BJ (cell line): ENCODE measurements around the gene EGR2. TPM values are rescaled to one million over a fixed set of nuclear protein-coding genes. Genes with fewer than 3 reads are reported as not detected.

Source experiments
- CTCF ChIA-PET: fragments of 350-600 bp; formaldehyde crosslinking; extraction: SDS; loops from one replicate; lab custom pipeline; 2021; ENCODE audit warnings: antibody characterized with exemption, inconsistent platforms; lab: Yijun Ruan, JAX
- POLR2A ChIA-PET: fragments of 300-600 bp; sonication (Branson Sonifier 250); formaldehyde crosslinking; extraction: SDS; loops from one replicate; lab custom pipeline; 2021; ENCODE audit warnings: antibody characterized with exemption; lab: Charles Lee
- DNase-seq: peaks from one replicate; pipeline ENCODE4 v3.0.0-alpha.2; 2011; ENCODE audit warnings: low read depth
- H3K27me3 ChIP-seq: 2 replicates; pipeline ENCODE4 v1.6.0; 2011; ENCODE audit warnings: low read length; ENCODE audit not compliant: control insufficient read depth, insufficient read depth
- H3K36me3 ChIP-seq: 2 replicates; pipeline ENCODE4 v1.5.1; 2011; ENCODE audit warnings: low read length; ENCODE audit not compliant: control insufficient read depth, insufficient read depth
- H3K4me3 ChIP-seq: 2 replicates; pipeline ENCODE4 v1.5.1; 2011; ENCODE audit warnings: low read depth, mild to moderate bottlenecking, control low read depth, low read length
- CTCF ChIP-seq: IDR thresholded peaks from 2 replicates; pipeline ENCODE4 v1.5.1; 2011; ENCODE audit warnings: low read depth, mild to moderate bottlenecking, control low read depth, inconsistent platforms, low read length, moderate library complexity; ENCODE audit not compliant: insufficient read depth
- polyA minus RNA-seq: library from RNA; depleted of rRNA, polyadenylated mRNA; stranded (reverse); fragments of >200 nt; gene quantifications from 2 replicates; pipeline ENCODE4 v1.2.3, GENCODE V29; 2011; rRNA and poly(A)+ RNA removed
- polyA plus RNA-seq: library from polyadenylated mRNA; depleted of rRNA; stranded (reverse); fragments of >200 nt; gene quantifications from 2 replicates; pipeline ENCODE4 v1.2.3, GENCODE V29; 2011; rRNA removed

Gene EGR2
- polyA plus RNA-seq (1.1 and 1.9 TPM in 2 replicates), polyA minus RNA-seq (1.1 and 1.2 TPM in 2 replicates)

DNA sequence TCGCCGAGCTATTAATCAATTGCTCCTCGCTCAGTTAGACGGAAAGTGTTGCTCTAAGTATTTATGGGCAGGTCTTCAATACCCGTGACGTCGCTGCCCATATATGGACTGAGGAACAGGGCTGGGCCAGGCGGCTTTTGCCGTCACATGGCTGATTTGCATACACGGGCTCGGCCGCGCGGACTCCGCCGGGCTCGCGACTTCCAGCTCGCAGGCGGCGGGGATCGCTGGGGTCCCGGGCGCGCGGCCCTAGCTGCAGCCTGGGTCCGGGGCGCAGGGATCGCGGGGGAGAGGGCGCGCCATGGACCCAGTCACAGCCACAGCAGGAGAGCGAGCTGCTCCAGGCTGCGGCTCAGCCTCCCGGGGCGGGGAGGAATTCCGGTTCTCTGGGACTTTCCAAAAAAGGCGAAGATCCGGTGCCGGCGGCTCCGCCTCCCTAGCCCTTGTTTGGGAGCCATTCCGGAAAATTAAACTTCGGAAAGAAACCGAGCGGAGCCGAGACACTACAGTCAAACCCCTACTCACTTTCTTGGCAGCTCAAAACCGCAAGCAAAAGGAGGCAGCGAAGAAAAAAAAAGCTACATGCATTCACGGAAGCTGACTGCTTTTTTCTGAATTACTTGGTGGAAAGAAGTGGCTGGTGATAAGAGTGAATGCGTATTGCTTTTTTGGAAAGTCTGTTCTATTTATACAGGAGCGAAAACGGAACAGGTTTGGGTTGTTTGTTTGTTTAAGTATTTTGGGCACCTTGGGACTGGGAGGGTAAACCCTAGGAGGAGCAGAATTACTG, at the start of gene EGR2:
Gene EGR2 (minus strand): TSS at position 36 of the 790 bp plus-strand sequence. CDS start 337 bp downstream, outside the sequence.
- CTCF ChIA-PET, result interaction anchor here (0.7 to 6.5 kb wide), 17 partner anchors 9 to 383 kb away, joined by 3 to 65 read pairs (median 5); no protein-coding TSS in a partner anchor
- H3K4me3 ChIP-seq, result peak within 1 kb of the TSS; percentile 59
- DNase-seq, result peak; percentile 66
- H3K36me3 ChIP-seq, result no peaks in the 10 kb centered on the region
- H3K27me3 ChIP-seq, result peaks cover 20% of the 10 kb centered on the region
- POLR2A ChIA-PET, result interaction anchor here (0.9 kb wide), 1 partner anchor 78 kb away, joined by 3 read pairs; no protein-coding TSS in a partner anchor
- TF ChIP-seq CTCF, result no peak

DNA sequence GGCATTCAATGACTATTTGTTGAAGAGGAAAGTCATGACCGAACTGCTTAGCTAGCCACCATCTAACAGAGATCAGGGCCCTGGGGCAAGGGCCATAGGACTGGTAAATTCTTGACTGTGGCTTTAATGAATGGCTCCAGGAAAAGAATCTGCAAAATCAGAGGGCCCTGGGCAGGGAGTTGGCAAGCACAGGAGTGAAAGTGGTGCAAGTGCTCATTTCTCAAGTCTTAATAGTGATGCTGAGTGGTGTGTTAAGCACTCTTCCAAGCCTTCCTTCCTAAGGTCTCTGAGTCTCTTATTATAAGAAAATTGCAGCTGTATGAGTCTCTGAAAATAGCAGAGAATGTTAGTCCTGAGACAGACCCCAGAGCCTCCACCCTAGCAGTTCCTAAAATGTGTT, 46.3 kb upstream of the EGR2 start:
- H3K4me3 ChIP-seq, result no peak overlapping the region
- TF ChIP-seq CTCF, result no peak
- no peaks in the 10 kb centered on the region; the same call in 1 of the 2 replicates for H3K27me3 ChIP-seq
- DNase-seq, result no peak
- H3K36me3 ChIP-seq, result no peaks in the 10 kb centered on the region
- POLR2A ChIA-PET, result no interaction called here
- CTCF ChIA-PET, result no interaction called here

DNA sequence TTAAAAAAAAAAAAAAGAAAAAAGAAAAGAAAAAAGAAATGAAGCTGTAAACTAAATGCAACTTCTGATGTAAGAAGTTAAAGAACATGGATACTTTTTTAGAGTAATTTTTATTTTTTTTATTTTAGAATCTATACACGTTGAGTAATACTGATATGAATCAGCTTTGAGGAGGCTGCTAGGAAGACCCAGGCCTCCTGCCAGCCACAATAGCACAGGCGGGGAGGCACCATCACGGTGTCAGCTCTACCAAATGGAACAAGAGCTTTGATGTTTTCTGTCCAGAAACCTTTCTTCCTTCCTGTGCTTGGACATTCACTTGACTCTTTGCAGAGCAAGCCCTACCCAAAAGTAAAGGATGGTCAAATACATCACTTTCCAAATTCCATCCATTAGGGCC, 45.3 kb upstream of the EGR2 start:
- ChIA-PET POLR2A (no interaction called here), CTCF (no interaction called here)
- H3K4me3 ChIP-seq, result no peak overlapping the region
- no peaks in the 10 kb centered on the region for H3K36me3 ChIP-seq
- no peaks in the 10 kb centered on the region; the same call in 1 of the 2 replicates for H3K27me3 ChIP-seq
- DNase-seq, result no peak
- TF ChIP-seq CTCF, result no peak

DNA sequence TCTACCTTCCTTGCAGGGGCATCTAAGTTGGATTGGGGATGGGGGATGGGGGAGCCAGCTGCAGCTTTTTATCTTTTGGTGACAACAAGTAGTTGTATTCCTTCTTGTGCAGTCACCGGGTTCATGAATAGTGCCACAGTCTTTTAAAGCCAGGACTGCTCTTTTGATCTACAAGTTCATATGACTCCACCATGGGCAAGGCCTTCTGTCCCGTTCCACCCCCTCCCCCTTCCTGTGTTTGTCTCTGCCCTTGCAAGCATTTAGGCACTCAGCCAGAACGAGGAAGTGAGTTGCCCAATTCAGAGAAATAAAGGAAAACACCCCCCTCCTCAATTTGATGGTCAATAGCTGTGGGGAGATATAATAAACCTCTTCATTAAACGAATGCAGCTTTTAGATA, 44.8 kb upstream of the EGR2 start:
- Histone ChIP-seq H3K36me3 (no peaks in the 10 kb centered on the region), H3K27me3 (no peaks in the 10 kb centered on the region; the same call in none of the 2 replicates), H3K4me3 (no peak overlapping the region)
- POLR2A ChIA-PET, result no interaction called here
- no peak for TF ChIP-seq CTCF
- no peak for DNase-seq
- CTCF ChIA-PET, result no interaction called here

DNA sequence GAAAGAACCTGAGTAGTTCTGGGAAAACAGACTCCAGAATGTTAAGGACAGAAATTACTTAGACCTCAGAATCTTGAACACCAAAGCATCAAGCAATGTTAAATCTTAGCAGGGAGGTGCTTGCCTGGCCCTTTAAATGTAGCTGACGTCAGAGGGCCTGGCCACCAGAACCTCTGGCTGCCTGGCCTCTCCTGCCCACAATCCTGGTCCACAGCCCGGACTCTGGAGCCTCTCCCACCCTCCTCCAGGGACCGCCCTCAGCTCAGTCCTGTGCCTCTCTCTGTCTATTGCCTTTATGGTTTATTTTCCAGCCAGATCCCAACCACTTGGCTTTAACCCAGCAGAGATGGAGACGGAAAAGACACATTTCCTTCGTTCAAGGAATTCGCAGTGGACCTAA, 42.2 kb upstream of the EGR2 start:
- CTCF ChIA-PET, result no interaction called here

More for the DNA sequence above, 42.2 kb upstream of the EGR2 start:
- no peak overlapping the region for H3K4me3 ChIP-seq
- no peak for TF ChIP-seq CTCF
- no peak for DNase-seq
- no peaks in the 10 kb centered on the region for H3K36me3 ChIP-seq
- peaks cover 2% of the 10 kb centered on the region for H3K27me3 ChIP-seq
- POLR2A ChIA-PET, result no interaction called here
